ENCODE measurements around the gene TECTB. TPM values are rescaled to one million over a fixed set of nuclear protein-coding genes. Genes with fewer than 3 reads are reported as not detected.

TECTB gene
- total RNA-seq, 1 donor from 2014 or later, result not detected

DNA sequence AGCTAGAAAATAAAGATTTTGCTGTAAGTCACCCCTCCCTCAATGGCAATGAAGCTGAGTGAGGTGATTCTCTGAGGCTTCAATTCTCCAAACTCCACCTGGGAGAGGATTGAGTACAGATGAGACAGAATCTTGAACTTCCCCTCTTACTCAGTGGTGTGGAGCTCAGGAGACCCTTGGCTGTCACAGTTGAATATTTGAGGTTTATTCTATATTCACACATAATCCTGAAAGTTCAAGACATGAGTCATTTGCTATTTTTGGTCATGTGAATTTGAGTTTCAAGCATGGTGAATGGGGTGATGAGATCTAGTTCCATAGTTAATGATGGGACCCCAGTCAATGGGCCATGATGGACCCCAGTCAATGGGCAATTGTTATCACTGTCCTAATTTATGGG is 13.9 kb upstream of the TECTB start:
- intact Hi-C loops (cut with micrococcal nuclease), result no loop called here
- no peak for DNase-seq
- no peak for ATAC-seq

DNA sequence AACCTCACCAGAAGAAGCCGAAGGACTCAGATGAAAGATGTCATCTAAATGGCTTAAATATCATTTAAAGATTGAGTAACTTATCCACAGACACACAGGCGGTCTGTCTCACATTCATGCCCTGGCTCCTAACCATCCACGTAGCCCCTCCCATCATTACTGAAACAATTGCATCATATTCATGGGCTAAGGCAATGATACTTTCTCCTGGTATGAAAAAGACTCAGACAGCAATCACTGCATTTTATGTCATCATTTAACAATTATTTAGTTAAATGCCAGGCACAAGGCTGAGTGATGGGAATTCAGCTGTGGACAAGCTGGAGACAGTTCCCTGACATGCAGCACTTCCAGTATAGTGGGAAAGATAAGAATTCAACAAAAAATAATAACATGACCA is 11.2 kb upstream of the TECTB start:
- ATAC-seq (no peak), DNase-seq (no peak)
- intact Hi-C loops (cut with micrococcal nuclease), result no loop called here

DNA sequence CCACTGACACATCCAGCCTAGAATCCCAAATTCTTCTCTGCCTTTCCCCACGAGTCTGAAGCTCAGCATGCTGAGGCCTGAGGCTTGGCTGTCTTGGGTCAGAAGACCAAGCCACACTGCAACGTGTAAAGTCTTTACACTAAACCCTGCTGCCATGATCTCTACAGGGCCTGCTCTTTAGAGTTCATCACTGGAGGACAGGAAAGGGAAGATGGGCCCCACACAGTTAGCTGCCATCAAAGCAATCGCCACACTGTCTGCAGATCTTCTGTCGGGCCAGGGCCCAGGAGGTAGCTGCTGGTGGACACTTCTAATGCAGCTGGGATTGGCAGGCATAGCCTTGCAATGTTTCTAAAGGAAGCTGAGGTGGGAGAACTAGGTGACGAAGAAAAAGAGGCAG is 8.4 kb upstream of the TECTB start:
- DNase-seq, result no peak
- intact Hi-C loops (cut with micrococcal nuclease), result no loop called here

GRCh38 chr10:112275512-112276245 is 7.5 kb upstream of the TECTB start:
- no peak for DNase-seq
- intact Hi-C loops (cut with micrococcal nuclease), result no loop called here
- no peak for ATAC-seq

More for the DNA sequence above, 8.4 kb upstream of the TECTB start:
- no peak for ATAC-seq

DNA sequence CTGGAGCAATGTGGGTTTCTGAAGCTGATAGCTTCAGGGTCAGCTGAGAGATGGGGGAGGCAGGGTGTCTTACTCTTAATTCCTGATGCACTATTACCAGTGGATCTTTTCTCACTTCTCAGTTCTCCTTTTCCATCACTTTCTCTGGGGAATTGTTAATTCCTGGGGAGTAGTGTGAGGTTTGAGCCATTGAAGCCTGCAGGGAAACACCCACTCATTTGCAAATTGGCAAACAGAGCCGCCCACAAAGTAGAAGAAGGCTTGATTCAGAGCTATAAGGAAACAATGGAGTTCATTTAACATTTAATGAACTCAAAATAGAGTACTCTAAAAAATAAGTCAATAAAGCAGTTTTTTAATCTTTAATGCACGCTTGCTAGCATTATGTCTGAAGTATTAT is 4.3 kb upstream of the TECTB start:
- no peak for ATAC-seq

GRCh38 chr10:112279433-112279832 is 3.8 kb upstream of the TECTB start:
- DNase-seq (no peak), ATAC-seq (no peak)
- intact Hi-C loops (cut with micrococcal nuclease), result no loop called here

More for the DNA sequence above, 4.3 kb upstream of the TECTB start:
- intact Hi-C loops (cut with micrococcal nuclease), result no loop called here
- DNase-seq, result no peak

- intact Hi-C loops (cut with micrococcal nuclease), result no loop called here
- ATAC-seq, result no peak
- DNase-seq, result no peak
Observed at GRCh38 chr10:112280205-112280921, 2.8 kb upstream of the TECTB start.

- DNase-seq, result no peak
- intact Hi-C loops (cut with micrococcal nuclease), result no loop called here
- ATAC-seq, result no peak
Observed at GRCh38 chr10:112282086-112282485, 1.1 kb upstream of the TECTB start.

GRCh38 chr10:112286837-112287818 is 3.9 kb downstream of the TECTB start:
- intact Hi-C loops (cut with micrococcal nuclease), result no loop called here
- peak; percentile 77 for ATAC-seq

DNA sequence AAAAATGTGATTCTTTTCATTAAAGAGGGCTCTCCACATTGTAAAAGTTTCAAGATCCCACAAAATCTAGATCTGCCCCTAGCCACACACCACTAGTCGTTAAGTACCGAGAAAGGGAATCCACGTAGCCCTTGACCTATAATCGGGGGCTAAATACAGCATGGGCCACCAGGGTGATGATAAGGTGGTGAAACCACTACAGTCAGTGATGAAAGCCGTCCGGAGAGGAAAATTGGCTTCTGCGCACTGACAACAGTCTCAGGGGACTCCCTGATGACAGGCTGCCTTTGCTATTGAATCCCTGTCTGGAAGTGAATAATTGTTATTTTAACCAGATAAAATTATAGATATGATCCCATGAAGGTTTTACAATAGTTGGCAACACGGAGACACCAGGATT is 4.6 kb downstream of the TECTB start:
- intact Hi-C loops (cut with micrococcal nuclease), result no loop called here
- DNase-seq (no peak), ATAC-seq (peak; percentile 91)

More at GRCh38 chr10:112286837-112287818, 3.9 kb downstream of the TECTB start:
- no peak for DNase-seq

- intact Hi-C loops (cut with micrococcal nuclease), result no loop called here
- ATAC-seq, result no peak
Observed at GRCh38 chr10:112288486-112288885, 5.3 kb downstream of the TECTB start.

DNA sequence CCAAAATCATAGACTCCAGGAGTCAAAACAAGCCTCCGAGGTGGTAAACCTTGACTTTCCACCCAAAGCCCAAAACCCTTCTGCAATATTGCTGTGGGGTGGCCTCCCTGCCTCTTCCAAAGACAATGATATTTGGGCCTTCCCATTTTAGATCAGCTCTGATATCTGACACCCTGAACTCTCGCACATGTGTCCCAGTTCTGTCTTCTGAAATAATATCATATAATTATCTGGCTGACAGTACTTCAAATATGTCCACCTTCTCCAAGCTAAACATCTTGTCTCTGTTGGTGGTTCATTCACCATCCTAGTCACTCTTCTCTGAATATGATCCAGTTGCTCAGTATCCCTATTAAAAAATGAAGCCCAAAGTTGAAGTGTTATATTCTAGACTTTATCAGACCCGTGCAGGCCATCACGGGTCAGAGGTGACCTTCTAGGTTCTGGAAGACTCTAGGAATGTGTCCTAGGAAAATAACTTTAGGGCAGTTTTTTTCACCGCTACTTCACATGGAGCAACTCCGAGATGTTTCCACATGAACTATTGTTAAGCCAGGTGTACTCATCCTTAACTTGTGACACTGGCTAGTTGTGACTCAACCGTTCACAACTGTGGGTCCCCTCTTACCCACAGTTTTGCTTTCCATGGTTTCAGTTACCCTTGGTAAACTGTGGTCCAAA is 6.3 kb downstream of the TECTB start:
- no peak for ATAC-seq
- intact Hi-C loops (cut with micrococcal nuclease), result no loop called here
- no peak for DNase-seq

More at GRCh38 chr10:112288486-112288885, 5.3 kb downstream of the TECTB start:
- no peak for DNase-seq

DNA sequence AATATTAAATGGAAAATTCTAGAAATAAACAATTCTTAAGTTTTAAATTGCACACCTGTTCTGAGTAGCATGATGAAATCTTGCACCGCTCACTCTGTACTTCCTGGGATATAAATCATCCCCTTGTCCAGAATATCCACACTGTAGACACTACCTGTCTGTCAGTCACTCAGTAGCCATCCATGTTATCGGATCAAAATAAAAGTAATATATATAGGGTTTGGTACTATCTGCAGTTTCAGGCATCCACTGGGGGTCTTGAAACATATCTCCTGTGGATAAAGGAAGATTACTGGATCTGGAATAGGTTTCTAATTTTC is 6.8 kb downstream of the TECTB start:
- no peak for DNase-seq
- no peak for ATAC-seq
- intact Hi-C loops (cut with micrococcal nuclease), result no loop called here

- no peak for DNase-seq
- ATAC-seq, result no peak
- intact Hi-C loops (cut with micrococcal nuclease), result no loop called here
Observed at GRCh38 chr10:112294169-112294568, 11.0 kb downstream of the TECTB start.

DNA sequence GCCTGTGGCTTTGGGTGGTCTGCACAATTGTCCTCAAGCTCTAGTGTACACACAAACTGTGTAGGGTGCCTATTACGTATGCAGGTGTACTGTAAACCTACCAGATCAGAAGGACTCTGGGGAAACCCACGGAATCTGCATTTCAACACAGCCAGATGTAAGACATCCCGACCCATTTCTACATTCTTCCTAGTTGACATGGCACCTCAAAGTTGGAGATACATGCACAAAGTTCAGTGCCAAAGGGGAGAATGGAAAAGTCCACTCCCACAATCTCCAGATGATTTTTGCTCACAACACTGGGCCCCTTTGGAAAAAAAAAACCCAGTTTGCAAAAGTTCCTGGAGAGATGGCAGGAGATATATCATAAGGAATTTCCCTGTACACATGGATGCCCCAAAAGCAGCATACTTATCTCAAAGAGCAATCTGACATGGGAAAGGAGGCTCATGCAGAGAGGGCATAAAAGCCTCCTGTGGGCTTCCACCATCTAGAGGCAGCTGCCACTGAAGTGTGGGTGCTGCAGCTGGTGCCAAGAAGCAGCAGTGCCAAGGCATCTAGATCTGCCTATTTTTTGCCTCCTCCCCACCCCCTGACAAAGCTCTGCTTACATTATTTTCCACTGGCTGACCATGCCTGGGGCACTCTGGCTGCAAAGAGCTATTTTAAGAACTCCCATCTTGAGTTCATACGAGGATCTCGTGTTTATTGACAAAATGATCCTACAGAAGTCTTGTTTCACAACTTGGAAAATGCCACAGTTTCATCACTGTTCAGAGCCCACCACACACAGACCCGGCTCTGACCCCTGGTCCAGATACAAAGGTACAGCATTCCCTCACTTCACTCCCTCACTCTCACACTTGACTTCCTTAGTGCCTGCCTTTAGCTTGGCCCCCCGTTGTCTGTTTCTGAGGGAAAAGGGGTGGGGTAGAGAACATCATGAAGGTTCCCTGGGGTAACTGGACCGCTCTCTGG is 12.9 kb downstream of the TECTB start:
- DNase-seq, result peak; percentile 77
- intact Hi-C loops (cut with micrococcal nuclease), result no loop called here
- ATAC-seq, result peak; percentile 98

GRCh38 chr10:112296908-112297331 is 13.7 kb downstream of the TECTB start:
- intact Hi-C loops (cut with micrococcal nuclease), result no loop called here
- ATAC-seq, result peak; percentile 17
- no peak for DNase-seq

- ATAC-seq (peak; percentile 15), DNase-seq (no peak)
- intact Hi-C loops (cut with micrococcal nuclease), result no loop called here
Observed at GRCh38 chr10:112298581-112298980, 15.4 kb downstream of the TECTB start.

GRCh38 chr10:112299456-112299855 is 16.3 kb downstream of the TECTB start:
- intact Hi-C loops (cut with micrococcal nuclease), result no loop called here
- DNase-seq (no peak), ATAC-seq (no peak)
